Activated T-helper 17 cell treated with anti-CD3 and anti-CD28 coated beads, Interleukin-2, amount 50 U/mL, for 72 hours (primary cell): ENCODE data around the gene TOMM70. TPM values are rescaled to one million over a fixed set of nuclear protein-coding genes. Genes with fewer than 3 reads are reported as not detected.

Experiments
- ATAC-seq: fragments of 150-1000 bp; cut with Tn5 transposase; replicated peaks from 2 replicates; pipeline ENCODE4 v1.10.0; 2021; ENCODE audit warnings: mild to moderate bottlenecking, moderate library complexity
- H3K27ac Mint-ChIP-seq: one replicate; pipeline ENCODE4 v1.8.0; 2022; ENCODE audit warnings: mixed read lengths
- H3K27me3 Mint-ChIP-seq: one replicate; pipeline ENCODE4 v1.8.0; 2022; ENCODE audit warnings: mixed read lengths
- H3K36me3 Mint-ChIP-seq: one replicate; pipeline ENCODE4 v1.8.0; 2022; ENCODE audit warnings: low read depth, mild to moderate bottlenecking, mixed read lengths
- H3K4me1 Mint-ChIP-seq: one replicate; pipeline ENCODE4 v1.8.0; 2022; ENCODE audit warnings: mixed read lengths
- H3K4me3 Mint-ChIP-seq: one replicate; pipeline ENCODE4 v1.8.0; 2022; ENCODE audit warnings: mild to moderate bottlenecking, mixed read lengths
- H3K9me3 Mint-ChIP-seq: one replicate; pipeline ENCODE4 v1.8.0; 2022; ENCODE audit warnings: mixed read lengths
- total RNA-seq, 2 donors: library from RNA; stranded (reverse); gene quantifications; one replicate each; pipeline ENCODE4 v1.2.3, GENCODE V29; 2022

Gene TOMM70
- total RNA-seq, 2 donors from 2014 or later = 33.5 to 52.4 TPM

- no peaks in the 10 kb centered on the region for H3K9me3 Mint-ChIP-seq
- peak overlapping the region; percentile 95 for H3K27ac Mint-ChIP-seq
- peak; percentile 36 for ATAC-seq
- no peaks in the 10 kb centered on the region for H3K27me3 Mint-ChIP-seq
- H3K36me3 Mint-ChIP-seq = peaks cover 40% of the 10 kb centered on the region
- H3K4me3 Mint-ChIP-seq = peak overlapping the region; percentile 94
- peaks cover 21% of the 10 kb centered on the region for H3K4me1 Mint-ChIP-seq
Observed at GRCh38 chr3:100401674-100402041, 769 bp upstream of the TOMM70 start.

- Mint-ChIP-seq H3K27me3 (no peaks in the 10 kb centered on the region), H3K27ac (peak overlapping the region; percentile 95), H3K9me3 (no peaks in the 10 kb centered on the region), H3K4me3 (peak overlapping the region; percentile 94), H3K36me3 (peaks cover 40% of the 10 kb centered on the region), H3K4me1 (peaks cover 16% of the 10 kb centered on the region)
- peak; percentile 16 for ATAC-seq
Observed at GRCh38 chr3:100400419-100400779, 490 bp downstream of the TOMM70 start.

- Mint-ChIP-seq H3K4me1 (peaks cover 12% of the 10 kb centered on the region), H3K36me3 (peaks cover 40% of the 10 kb centered on the region), H3K4me3 (peak overlapping the region; percentile 94), H3K9me3 (no peaks in the 10 kb centered on the region), H3K27me3 (no peaks in the 10 kb centered on the region), H3K27ac (peak overlapping the region; percentile 95)
- ATAC-seq = no peak
Observed at GRCh38 chr3:100399341-100400071, 1.4 kb downstream of the TOMM70 start.

- H3K36me3 Mint-ChIP-seq = peaks cover 49% of the 10 kb centered on the region
- H3K4me3 Mint-ChIP-seq = peak overlapping the region; percentile 16
- no peaks in the 10 kb centered on the region for H3K9me3 Mint-ChIP-seq
- no peak for ATAC-seq
- H3K27ac Mint-ChIP-seq = no peak overlapping the region
- H3K27me3 Mint-ChIP-seq = no peaks in the 10 kb centered on the region
- peaks cover 10% of the 10 kb centered on the region for H3K4me1 Mint-ChIP-seq
Observed at GRCh38 chr3:100396967-100397366, 3.9 kb downstream of the TOMM70 start.

GRCh38 chr3:100395679-100396431 lies 5.0 kb downstream of the TOMM70 start:
- H3K9me3 Mint-ChIP-seq = no peaks in the 10 kb centered on the region
- peaks cover 41% of the 10 kb centered on the region for H3K36me3 Mint-ChIP-seq
- no peaks in the 10 kb centered on the region for H3K27me3 Mint-ChIP-seq
- no peak for ATAC-seq
- no peak overlapping the region for H3K4me3 Mint-ChIP-seq
- H3K27ac Mint-ChIP-seq = no peak overlapping the region
- peaks cover 10% of the 10 kb centered on the region for H3K4me1 Mint-ChIP-seq

- Mint-ChIP-seq H3K36me3 (peaks cover 69% of the 10 kb centered on the region), H3K4me3 (no peak overlapping the region)
Observed at GRCh38 chr3:100389025-100389424, 11.9 kb downstream of the TOMM70 start.

GRCh38 chr3:100386437-100387074 lies 14.3 kb downstream of the TOMM70 start:
- peaks cover 4% of the 10 kb centered on the region for H3K4me1 Mint-ChIP-seq
- no peaks in the 10 kb centered on the region for H3K9me3 Mint-ChIP-seq
- H3K4me3 Mint-ChIP-seq = no peak overlapping the region
- no peak for ATAC-seq
- peak overlapping the region; percentile 69 for H3K27ac Mint-ChIP-seq
- peaks cover 83% of the 10 kb centered on the region for H3K36me3 Mint-ChIP-seq
- no peaks in the 10 kb centered on the region for H3K27me3 Mint-ChIP-seq

More at GRCh38 chr3:100389025-100389424, 11.9 kb downstream of the TOMM70 start:
- H3K27me3 Mint-ChIP-seq = no peaks in the 10 kb centered on the region
- H3K4me1 Mint-ChIP-seq = peaks cover 9% of the 10 kb centered on the region
- ATAC-seq = no peak
- no peak overlapping the region for H3K27ac Mint-ChIP-seq
- no peaks in the 10 kb centered on the region for H3K9me3 Mint-ChIP-seq

GRCh38 chr3:100384733-100385525 lies 16.0 kb downstream of the TOMM70 start:
- Mint-ChIP-seq H3K36me3 (peaks cover 98% of the 10 kb centered on the region), H3K27me3 (no peaks in the 10 kb centered on the region), H3K9me3 (no peaks in the 10 kb centered on the region), H3K4me1 (peaks cover 4% of the 10 kb centered on the region), H3K27ac (no peak overlapping the region), H3K4me3 (no peak overlapping the region)
- no peak for ATAC-seq

GRCh38 chr3:100376301-100376700 lies 24.6 kb downstream of the TOMM70 start:
- Mint-ChIP-seq H3K9me3 (no peaks in the 10 kb centered on the region), H3K36me3 (peaks cover 96% of the 10 kb centered on the region), H3K4me1 (no peaks in the 10 kb centered on the region), H3K4me3 (no peak overlapping the region), H3K27me3 (no peaks in the 10 kb centered on the region), H3K27ac (no peak overlapping the region)
- no peak for ATAC-seq

- Mint-ChIP-seq H3K27ac (no peak overlapping the region), H3K9me3 (no peaks in the 10 kb centered on the region), H3K36me3 (peaks cover 96% of the 10 kb centered on the region), H3K27me3 (no peaks in the 10 kb centered on the region), H3K4me3 (no peak overlapping the region), H3K4me1 (no peaks in the 10 kb centered on the region)
- no peak for ATAC-seq
Observed at GRCh38 chr3:100374521-100374920, 26.4 kb downstream of the TOMM70 start.

- Mint-ChIP-seq H3K27ac (no peak overlapping the region), H3K36me3 (peaks cover 97% of the 10 kb centered on the region), H3K4me3 (no peak overlapping the region), H3K9me3 (no peaks in the 10 kb centered on the region), H3K27me3 (no peaks in the 10 kb centered on the region), H3K4me1 (no peaks in the 10 kb centered on the region)
- ATAC-seq = no peak
Observed at GRCh38 chr3:100370756-100371155, 30.1 kb downstream of the TOMM70 start.

- Mint-ChIP-seq H3K4me1 (no peaks in the 10 kb centered on the region), H3K36me3 (peaks cover 100% of the 10 kb centered on the region), H3K27me3 (no peaks in the 10 kb centered on the region), H3K9me3 (no peaks in the 10 kb centered on the region), H3K27ac (no peak overlapping the region), H3K4me3 (no peak overlapping the region)
- no peak for ATAC-seq
Observed at GRCh38 chr3:100368441-100368840, 32.4 kb downstream of the TOMM70 start.

GRCh38 chr3:100366424-100366823 lies 34.5 kb downstream of the TOMM70 start:
- Mint-ChIP-seq H3K27ac (no peak overlapping the region), H3K9me3 (peaks cover 4% of the 10 kb centered on the region), H3K4me1 (no peaks in the 10 kb centered on the region), H3K36me3 (peaks cover 100% of the 10 kb centered on the region), H3K4me3 (no peak overlapping the region), H3K27me3 (no peaks in the 10 kb centered on the region)
- ATAC-seq = no peak

GRCh38 chr3:100364421-100364820 lies 36.5 kb downstream of the TOMM70 start:
- Mint-ChIP-seq H3K4me1 (no peaks in the 10 kb centered on the region), H3K9me3 (peaks cover 4% of the 10 kb centered on the region), H3K27me3 (no peaks in the 10 kb centered on the region), H3K27ac (no peak overlapping the region), H3K4me3 (no peak overlapping the region), H3K36me3 (peaks cover 93% of the 10 kb centered on the region)
- no peak for ATAC-seq
